Left renal pelvis (tissue), 4 donors: ENCODE data around the gene TPSD1. TPM values are rescaled to one million over a fixed set of nuclear protein-coding genes. Genes with fewer than 3 reads are reported as not detected.
"Not testable (repeated sequence)": the region's sequence is repeated elsewhere in the genome, so short reads cannot be mapped to it uniquely, and the experiment has no call there.

ENCODE experiments used
- DNase-seq, 4 donors: peaks; one replicate each; pipeline ENCODE4 v3.0.0-alpha.2; 2013; ENCODE audit warnings: low read depth in 4 of 4, low spot score in 3 of 4
- polyA plus RNA-seq, 4 donors: library from polyadenylated mRNA; unstranded; fragments of 120-200 nt; gene quantifications; one replicate each; pipeline ENCODE4 v1.2.1, GENCODE V29; 2013; ENCODE audit not compliant: insufficient read length in 4 of 4

Gene TPSD1
- polyA plus RNA-seq, 4 donors, result not detected

- no peak for DNase-seq
Measured at GRCh38 chr16:1293921-1294656, 38.2 kb downstream of the TPSD1 start.

GRCh38 chr16:1295465-1295864 is 39.6 kb downstream of the TPSD1 start:
- DNase-seq, result no peak

- not testable (repeated sequence) for DNase-seq
Measured at GRCh38 chr16:1296688-1297017, 40.8 kb downstream of the TPSD1 start.

GRCh38 chr16:1297018-1297696 is 41.3 kb downstream of the TPSD1 start:
- DNase-seq, result no peak

- DNase-seq, result no peak
Measured at GRCh38 chr16:1298406-1298805, 42.5 kb downstream of the TPSD1 start.

GRCh38 chr16:1299012-1299867 is 43.4 kb downstream of the TPSD1 start:
- DNase-seq, result no peak

GRCh38 chr16:1299868-1300203 is 44.0 kb downstream of the TPSD1 start:
- no peak for DNase-seq

GRCh38 chr16:1300664-1301476 is 45.0 kb downstream of the TPSD1 start:
- DNase-seq, result no peak

GRCh38 chr16:1301562-1301961 is 45.7 kb downstream of the TPSD1 start:
- DNase-seq, result no peak

- DNase-seq, result no peak
Measured at GRCh38 chr16:1305823-1306222, 50.0 kb downstream of the TPSD1 start.

GRCh38 chr16:1306334-1306733 is 50.5 kb downstream of the TPSD1 start:
- DNase-seq, result no peak

- no peak for DNase-seq
Measured at GRCh38 chr16:1308036-1308976, 52.4 kb downstream of the TPSD1 start.

Other genes with a start within 250 kb of the TPSD1 start
- under 1 TPM in 2 of 4 donors, not detected in 2; 0.17 to 0.40 TPM for gene SSTR5, start 183.3 kb upstream of the TPSD1 start, polyA plus RNA-seq
- gene C1QTNF8, start 159.8 kb upstream of the TPSD1 start, polyA plus RNA-seq, result not detected
- 10 to 100 TPM in 3 of 4 donors, 1 to 10 TPM in 1; 6.2 to 22.5 (median 17.5) TPM for gene CACNA1H, start 103.0 kb upstream of the TPSD1 start, polyA plus RNA-seq
- gene TPSG1, start 30.8 kb upstream of the TPSD1 start, polyA plus RNA-seq, result 1 to 10 TPM in 1 of 4 donors, under 1 TPM in 3; 0.30 to 1.1 (median 0.50) TPM
- under 1 TPM in 1 of 4 donors, not detected in 3; 0.12 TPM for gene TPSB2, start 25.9 kb upstream of the TPSD1 start, polyA plus RNA-seq
- gene TPSAB1, start 15.4 kb upstream of the TPSD1 start, polyA plus RNA-seq, result under 1 TPM in 3 of 4 donors, not detected in 1; 0.16 to 0.48 (median 0.42) TPM
- gene UBE2I, start 53.6 kb downstream of the TPSD1 start, polyA plus RNA-seq, result 100 to 1,000 TPM; 164 to 183 (median 167) TPM
- 1 to 10 TPM in 3 of 4 donors, under 1 TPM in 1; 0.91 to 8.0 (median 4.6) TPM for gene BAIAP3, start 77.6 kb downstream of the TPSD1 start, polyA plus RNA-seq
- gene TSR3, start 95.8 kb downstream of the TPSD1 start, polyA plus RNA-seq, result 10 to 100 TPM; 36.0 to 59.7 (median 38.8) TPM
- 10 to 100 TPM; 54.1 to 76.1 (median 56.8) TPM for gene GNPTG, start 95.9 kb downstream of the TPSD1 start, polyA plus RNA-seq
- 10 to 100 TPM; 10.2 to 29.3 (median 16.3) TPM for gene UNKL, start 158.6 kb downstream of the TPSD1 start, polyA plus RNA-seq
- gene UQCC4, start 164.7 kb downstream of the TPSD1 start, polyA plus RNA-seq, result 10 to 100 TPM; 10.5 to 14.2 (median 11.5) TPM
- under 1 TPM in 1 of 4 donors, not detected in 3; 0.25 TPM for gene PERCC1, start 175.0 kb downstream of the TPSD1 start, polyA plus RNA-seq
- 1 to 10 TPM; 1.4 to 4.1 (median 2.0) TPM for gene CCDC154, start 188.5 kb downstream of the TPSD1 start, polyA plus RNA-seq
- 10 to 100 TPM; 38.3 to 68.6 (median 47.1) TPM for gene CLCN7, start 219.0 kb downstream of the TPSD1 start, polyA plus RNA-seq
- under 1 TPM in 1 of 4 donors, not detected in 3; 0.11 TPM for gene PTX4, start 232.9 kb downstream of the TPSD1 start, polyA plus RNA-seq
- gene TELO2, start 237.3 kb downstream of the TPSD1 start, polyA plus RNA-seq, result 10 to 100 TPM; 23.3 to 51.8 (median 29.3) TPM